Measurements from ENCODE around the gene MARVELD3. TPM values are rescaled to one million over a fixed set of nuclear protein-coding genes. Genes with fewer than 3 reads are reported as not detected.

Gene MARVELD3
- 0.52 TPM in 1 of 2 replicates, not detected in the other for total RNA-seq

DNA sequence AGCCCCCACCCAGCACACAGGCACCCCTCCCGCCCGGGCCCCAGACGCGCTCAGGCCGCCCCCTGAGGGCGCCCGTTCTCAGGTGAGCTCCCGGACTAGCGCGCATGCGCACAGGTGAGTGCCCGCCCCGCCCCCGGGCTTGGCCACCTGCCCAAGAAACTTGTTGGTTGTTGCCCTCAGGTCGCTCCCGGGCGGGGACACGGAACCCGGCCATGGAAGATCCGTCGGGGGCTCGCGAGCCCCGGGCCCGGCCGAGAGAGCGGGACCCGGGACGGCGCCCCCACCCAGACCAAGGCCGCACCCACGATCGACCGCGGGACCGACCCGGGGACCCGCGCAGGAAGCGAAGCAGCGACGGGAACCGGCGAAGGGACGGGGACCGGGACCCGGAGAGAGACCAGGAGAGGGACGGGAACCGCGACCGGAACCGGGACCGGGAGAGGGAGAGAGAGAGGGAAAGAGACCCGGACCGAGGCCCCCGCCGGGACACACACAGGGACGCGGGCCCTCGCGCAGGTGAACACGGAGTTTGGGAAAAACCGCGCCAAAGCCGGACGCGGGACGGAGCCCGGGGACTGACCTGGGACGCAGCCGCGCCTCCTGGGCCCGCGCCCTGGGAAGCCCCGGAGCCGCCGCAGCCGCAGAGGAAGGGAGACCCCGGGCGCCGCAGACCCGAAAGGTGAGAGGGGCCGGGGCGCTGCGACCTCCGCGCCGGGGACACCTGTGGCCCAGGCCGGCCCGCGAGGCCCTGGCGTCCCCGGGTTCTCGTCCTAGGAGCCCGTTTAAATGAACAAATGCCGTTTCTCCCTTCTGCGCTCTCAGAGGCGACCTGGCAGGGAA lies at the start of gene MARVELD3:
TSS of gene MARVELD3 (plus strand) at position 167 of the 840 bp plus-strand sequence. CDS start at position 213, 46 bp downstream.

DNA sequence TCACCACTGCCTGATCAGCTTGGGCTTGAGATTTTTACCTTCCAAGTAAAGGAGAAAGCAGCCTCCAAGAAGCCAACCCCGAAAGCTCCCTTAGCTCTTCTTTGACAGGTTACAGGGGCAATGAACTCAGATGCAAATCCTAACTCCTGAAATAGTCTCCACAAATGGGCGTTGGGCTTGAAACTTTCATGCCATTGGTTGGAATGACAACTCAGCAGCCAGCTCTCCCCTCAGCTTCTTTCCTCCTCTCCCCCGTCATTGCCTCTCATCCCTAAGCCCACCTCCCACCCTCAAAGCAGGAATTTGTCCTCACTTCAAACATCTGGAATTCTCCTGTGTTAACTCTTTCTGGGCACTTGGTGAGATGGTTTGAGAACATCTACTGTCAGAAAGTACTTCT lies 49.0 kb upstream of the MARVELD3 start, which contains the start of gene TAT:
TSS of gene TAT (minus strand) at position 122 of the 400 bp plus-strand sequence. CDS start 677 bp downstream, outside the sequence.

Other genes with a start within 250 kb of the MARVELD3 start
- gene TLE7, start 184.1 kb upstream of the MARVELD3 start, total RNA-seq, result not detected in 2 replicates
- 5.9 and 8.9 TPM in 2 replicates for gene ZNF23, start 163.9 kb upstream of the MARVELD3 start, total RNA-seq
- gene ZNF19, start 136.9 kb upstream of the MARVELD3 start, total RNA-seq, result 1.2 and 1.3 TPM in 2 replicates
- not detected in 2 replicates for gene CHST4, start 99.8 kb upstream of the MARVELD3 start, total RNA-seq
- not detected in 2 replicates for gene TAT, start 49.1 kb upstream of the MARVELD3 start, total RNA-seq
- gene PHLPP2, start 98.5 kb downstream of the MARVELD3 start, total RNA-seq, result 5.0 and 6.8 TPM in 2 replicates
- gene AP1G1, start 182.7 kb downstream of the MARVELD3 start, total RNA-seq, result 39.7 and 53.9 TPM in 2 replicates
- gene ATXN1L, start 219.8 kb downstream of the MARVELD3 start, total RNA-seq, result 7.6 and 14.2 TPM in 2 replicates